ENCODE results near the gene SLC25A31. TPM values are rescaled to one million over a fixed set of nuclear protein-coding genes. Genes with fewer than 3 reads are reported as not detected.
A peak's percentile ranks its signal among the peaks of the same experiment; 100 is the strongest.

The SLC25A31 gene
- total RNA-seq, 1 donor from 2014 or later = 5.8 TPM

DNA sequence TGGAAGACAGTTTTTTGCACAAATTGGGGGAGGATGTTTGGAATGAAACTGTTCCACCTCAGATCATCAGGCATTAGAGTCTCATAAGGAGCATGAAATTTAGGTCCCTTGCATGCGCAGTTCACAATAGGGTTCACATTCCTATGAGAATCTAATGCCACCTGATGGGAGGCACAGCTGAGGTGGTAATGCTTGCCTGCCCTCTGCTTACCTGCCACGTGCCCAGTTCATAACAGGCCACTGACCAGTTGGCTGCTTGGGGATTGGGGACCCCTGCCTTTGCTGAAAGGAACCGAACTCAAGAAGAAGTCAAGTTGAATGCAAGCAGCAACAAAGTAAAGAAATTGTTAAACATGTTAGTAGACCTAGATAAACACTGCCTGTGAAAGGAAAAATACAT lies 47.3 kb downstream of the SLC25A31 start:
- no peak for DNase-seq (ENCODE audit: low spot score)

DNA sequence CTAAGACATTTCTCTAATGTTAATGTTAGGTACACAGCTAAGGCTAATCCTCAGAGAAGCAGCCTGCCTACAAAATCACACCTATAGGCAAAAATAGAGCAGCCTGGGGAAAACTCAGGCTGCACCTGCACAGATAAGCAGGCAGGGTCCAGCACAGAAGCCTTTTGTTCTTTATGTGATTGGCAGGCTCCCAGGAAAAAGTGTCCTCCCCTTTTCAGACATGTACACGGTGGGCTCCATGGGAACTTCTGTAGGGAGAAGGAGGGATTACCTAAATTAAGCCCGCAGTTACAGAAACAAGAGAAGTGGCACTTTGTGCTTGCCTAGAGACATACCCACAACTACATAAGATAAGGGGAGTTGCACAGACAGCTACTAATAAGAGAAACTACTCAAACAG lies 47.9 kb downstream of the SLC25A31 start:
- DNase-seq (ENCODE audit: low spot score) = no peak

DNA sequence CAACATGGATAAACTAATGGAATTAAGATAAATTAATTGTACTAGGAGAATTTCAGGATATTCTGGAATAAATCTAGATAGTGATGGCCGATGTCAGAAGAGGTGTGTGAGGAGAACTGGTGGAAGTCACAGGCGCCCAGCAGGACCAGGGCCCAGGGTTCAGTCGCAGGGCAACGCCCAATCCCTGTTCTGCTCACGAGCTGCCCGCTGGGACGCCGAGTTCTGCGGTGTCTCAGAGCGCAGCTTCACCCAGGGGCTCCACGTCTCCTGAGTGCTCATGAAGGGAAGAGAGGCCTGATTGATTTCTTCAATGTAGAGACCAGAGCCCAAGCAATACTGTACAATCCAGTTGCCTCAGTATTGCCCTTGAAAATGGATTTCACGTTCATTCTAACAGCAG lies 50.4 kb downstream of the SLC25A31 start:
- no peak for DNase-seq (ENCODE audit: low spot score)

DNA sequence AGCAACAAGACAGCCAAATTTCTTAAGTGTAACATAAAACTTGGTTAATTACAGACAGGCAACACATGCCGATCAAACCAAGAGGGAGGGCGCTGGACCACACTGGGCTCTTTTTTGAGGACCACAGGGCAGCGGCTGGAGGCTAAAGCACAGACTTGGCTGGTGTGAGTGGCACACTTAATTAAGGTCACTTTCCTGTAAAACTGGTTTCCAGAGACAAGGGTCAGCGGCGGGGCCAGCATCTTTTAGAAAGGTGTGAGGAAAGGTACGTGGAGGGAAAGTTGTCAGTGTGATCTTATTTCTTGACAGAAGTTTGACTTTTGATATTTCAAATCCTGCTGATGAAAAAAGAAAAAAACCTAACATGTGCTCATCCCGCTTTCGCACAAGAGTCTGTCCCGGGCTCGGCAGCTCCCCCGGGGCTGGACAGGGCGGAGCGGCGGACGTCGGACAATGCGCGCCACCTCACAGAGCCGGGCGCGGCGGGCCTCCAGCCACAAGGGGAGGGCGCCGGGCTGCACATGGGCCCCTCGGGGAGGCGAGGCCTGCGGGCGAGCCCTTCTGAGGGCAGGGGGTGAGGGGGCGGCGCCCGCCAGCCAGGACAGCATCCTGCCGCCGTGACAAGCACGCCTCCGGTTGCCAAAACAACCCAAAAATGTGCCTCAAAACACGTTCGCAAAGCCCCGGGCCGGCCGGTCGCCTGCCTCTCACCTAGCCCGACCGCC lies 51.3 kb downstream of the SLC25A31 start:
- peak; percentile 64 for DNase-seq (ENCODE audit: low spot score)

DNA sequence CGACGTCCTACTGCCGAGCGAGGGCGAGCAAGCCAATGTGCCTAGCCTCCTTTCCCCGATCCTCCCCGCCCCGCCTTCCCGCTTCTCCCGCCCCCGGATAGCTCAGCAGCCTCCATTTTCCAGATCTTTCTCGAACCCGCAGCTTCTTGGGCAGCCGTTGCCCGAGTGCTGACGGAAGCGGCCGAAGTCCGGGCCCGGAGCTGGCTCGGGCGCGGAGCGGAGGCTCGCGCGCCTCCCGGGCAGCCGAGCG lies 51.8 kb downstream of the SLC25A31 start:
- DNase-seq (ENCODE audit: low spot score) = peak; percentile 90

DNA sequence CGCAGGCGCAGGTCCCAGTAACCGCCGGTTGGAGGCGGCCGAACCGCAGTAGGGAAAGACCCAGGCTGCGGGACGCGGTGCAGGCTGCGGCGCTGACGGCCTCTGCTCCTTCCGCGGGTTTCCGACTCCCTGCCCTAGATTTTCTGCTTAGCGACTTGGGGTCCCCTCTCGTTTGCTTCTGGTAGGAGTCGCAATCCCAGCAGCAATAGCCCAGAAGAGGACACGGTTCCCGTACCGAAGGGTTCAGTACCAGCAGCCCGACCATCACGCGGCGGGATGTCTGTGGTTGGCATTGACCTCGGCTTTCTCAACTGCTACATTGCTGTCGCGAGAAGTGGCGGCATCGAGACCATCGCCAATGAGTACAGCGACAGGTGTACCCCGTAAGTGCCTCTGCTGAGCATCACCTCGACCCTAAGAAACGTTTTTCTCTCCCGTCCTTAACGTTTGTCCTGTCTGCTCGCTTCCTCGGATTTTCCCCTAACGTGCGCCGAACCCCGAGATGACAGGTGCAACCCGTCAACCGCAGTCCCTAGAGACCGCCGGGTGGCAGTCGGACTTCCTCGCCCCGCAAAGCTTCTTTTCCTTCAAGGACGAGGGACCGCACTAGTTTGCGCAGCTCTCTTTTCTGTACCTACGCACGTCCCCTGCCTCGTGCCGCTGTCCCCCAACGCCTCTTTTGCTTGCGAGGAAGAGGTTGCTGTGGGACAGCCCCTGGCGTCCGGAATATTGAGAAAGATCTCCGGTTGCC lies 52.2 kb downstream of the SLC25A31 start, which contains the start of gene HSPA4L:
HSPA4L (plus strand) TSS at position 48 of the 751 bp plus-strand sequence; CDS start at position 277, 229 bp downstream.
- peak; percentile 34 for DNase-seq (ENCODE audit: low spot score)

DNA sequence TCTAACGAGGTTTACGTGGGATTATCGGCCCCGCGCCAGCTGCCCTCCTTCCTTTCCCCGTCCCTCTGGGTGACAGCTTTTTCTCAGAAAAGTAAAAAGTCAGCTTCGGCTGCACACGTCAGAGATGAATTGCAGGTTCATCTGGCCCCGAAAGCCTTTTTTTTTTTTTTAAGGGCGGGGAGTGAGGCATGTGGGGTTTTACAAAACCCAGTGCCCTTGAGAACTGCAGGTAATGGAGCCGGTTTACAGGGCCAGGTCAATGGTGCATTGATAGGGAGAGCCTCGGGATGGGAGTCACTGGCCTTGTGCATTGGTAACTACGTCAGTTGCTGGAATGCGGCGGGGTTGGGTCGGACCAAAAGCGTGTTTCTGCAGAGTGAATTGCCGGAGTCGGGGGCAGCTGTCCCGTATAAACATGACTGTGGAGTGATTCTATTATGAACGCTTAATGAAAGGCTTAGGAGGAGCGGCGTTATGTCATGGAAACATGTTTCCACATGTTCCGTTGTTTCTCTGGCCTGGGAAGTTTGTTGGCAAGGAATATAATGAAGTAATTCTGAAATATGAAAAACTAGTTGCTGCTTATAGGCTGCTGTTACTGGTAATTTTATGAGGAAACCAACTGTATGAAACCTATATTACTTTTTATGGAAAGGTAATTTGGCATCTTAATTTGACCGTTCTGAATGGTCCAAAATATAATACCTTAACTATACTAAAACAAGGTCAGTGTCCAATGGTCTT lies 53.0 kb downstream of the SLC25A31 start:
- DNase-seq (ENCODE audit: low spot score) = peak; percentile 70

DNA sequence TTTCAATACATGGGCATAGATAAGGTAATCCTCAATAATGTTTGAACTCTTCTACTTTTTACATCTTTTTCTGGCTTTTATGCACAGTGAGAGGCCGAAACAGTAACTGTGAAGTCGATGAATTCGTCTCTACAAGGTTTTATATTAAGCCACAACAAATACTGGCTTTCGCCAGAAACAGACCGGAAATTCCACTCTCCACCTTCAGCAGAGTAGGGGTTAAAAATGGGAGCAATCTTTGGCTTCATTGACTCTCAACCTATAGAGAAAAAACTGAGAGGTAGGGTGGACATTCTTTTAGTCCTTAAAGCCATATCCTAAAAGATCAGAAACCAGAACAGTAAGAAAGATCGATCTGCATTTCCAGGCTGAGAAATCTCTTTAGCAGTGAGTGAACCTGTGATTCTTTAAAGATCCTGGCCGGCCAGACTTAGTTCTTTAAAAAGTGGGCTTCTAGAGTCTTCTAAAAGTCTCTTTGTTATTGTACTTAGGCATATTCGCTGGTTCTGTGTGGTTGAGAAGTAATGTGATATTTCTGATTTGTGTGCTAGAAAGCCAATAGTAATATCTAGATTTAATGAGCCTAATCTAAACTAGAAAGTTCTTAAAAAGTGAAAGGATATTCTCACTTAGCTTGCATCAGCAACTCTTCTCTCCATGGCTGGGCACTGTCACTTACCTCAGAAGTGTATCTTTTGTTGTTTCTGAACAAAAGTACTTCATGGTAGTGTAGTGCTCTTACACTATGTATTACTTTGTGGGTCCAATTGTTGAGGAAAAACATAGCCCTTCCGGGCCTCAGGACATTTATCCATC lies 54.0 kb downstream of the SLC25A31 start:
- no peak for DNase-seq (ENCODE audit: low spot score)

DNA sequence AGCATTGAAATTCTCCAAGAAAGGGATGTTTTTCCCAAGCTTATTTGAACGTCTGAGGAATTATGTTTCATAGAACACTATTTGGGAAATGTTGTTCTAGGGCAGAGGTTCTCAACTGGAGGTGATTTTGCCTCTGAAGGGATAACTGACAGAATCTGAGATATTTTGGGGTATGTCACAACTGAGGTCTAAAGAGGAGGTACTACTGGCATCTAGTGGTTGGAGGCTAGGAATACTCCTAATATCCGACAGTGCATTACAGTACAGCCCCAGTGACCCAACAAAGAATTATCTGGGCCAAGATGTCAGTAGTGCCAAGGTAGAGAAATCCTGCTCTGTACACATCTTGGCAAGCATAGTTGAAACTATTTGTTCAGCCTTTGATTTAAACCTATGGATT lies 58.3 kb downstream of the SLC25A31 start:
- no peak for DNase-seq (ENCODE audit: low spot score)

DNA sequence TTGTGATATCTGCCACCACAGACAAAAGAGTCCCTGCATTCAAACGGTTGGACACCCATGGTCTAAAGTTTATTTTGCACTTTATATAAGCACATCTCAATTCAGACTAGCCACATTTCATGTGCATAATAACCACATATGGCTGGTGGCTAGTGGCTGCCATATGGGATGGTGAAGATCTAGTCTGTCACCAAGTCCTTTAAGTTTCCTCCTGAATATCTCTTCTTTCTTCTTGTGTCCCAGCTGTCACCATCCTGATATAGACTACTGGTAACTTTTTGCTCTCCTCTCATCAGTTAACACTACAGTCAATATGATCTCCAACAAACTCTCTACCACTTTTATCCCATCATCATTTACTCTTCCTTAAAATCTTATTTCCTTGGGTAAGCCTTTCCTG lies 61.2 kb downstream of the SLC25A31 start:
- no peak for DNase-seq (ENCODE audit: low spot score)

DNA sequence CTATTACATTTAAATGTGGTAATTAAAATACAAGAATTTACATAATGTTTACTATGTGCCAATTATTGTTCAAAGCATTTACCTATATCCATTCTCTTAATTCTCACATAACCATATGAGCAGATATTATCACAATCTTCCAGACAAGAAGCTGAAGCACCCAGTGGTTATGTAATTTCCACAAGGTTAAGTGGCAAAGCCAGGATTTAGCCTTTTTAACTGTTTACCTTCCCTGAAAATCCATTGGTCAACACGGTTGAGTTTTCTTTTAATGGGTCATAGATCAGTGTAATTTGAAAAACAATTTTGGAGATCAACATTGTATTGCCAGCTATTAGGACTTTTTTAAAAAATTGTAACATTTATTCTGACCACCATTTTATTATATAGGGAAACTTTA lies 63.3 kb downstream of the SLC25A31 start:
- DNase-seq (ENCODE audit: low spot score) = no peak

DNA sequence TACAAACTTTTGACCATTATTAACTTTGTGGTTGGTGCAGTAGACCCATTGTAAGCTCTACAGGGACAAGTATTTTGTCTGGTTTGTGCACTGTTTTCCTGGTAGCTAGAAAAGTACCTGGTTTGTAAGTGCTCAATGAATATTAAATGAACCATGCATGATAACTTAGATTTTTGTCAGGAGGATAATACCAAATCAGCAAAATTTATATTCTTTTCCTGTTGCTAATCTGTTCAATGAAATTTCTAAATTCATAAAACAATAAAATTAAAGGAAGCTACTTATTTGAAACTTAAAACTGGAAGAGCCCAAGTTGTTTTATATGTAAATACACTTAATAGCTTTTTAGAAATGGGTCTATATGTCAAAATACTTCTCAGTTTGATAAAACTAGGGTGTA lies 69.5 kb downstream of the SLC25A31 start:
- no peak for DNase-seq (ENCODE audit: low spot score)

DNA sequence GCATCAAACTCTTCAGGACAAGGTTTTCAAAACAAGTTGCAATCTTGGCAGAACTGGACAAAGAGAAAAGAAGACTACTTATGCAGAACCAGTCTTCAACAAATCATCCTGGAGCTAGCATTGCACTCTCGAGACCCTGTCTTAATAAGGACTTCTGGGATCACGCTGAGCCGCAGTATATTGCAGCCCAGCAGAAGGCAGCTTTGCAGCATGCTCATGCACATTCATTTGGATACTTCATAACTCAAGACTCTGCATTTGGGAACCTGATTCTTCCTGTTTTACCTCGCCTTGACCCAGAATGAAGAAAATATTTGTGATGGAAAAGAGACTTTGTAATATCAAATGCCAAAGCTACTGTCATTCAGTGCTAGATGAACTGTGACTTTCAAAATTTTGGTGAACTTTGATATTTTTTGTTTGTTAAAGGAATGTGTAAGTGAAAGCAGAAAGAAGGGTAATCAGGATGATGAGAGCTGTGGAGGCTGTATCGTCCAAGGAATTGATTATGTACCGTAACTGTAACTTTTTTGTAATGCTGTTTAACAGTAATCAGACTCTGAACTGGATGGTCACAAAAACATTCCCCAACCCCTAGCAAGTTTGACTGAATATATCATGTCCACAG lies 79.1 kb downstream of the SLC25A31 start:
- DNase-seq (ENCODE audit: low spot score) = peak; percentile 8

DNA sequence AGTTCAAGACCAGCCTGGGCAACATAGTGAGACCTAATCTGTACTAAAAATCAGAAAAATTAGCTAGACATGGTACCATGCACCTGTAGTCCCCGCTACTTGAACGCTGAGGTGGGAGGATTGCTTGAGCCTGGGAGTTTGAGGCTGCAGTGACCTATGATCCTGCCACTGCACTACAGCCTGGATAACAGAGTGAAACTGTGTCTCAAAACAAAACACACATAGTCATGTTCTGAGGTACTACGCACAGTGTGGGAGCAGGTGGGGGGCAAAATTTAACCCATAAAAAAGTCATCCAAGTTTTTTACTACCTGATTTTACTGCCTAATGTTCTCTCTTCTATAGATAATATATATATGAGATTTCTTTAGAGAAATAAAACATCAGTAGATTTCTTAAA lies 80.4 kb downstream of the SLC25A31 start:
- DNase-seq (ENCODE audit: low spot score) = no peak

DNA sequence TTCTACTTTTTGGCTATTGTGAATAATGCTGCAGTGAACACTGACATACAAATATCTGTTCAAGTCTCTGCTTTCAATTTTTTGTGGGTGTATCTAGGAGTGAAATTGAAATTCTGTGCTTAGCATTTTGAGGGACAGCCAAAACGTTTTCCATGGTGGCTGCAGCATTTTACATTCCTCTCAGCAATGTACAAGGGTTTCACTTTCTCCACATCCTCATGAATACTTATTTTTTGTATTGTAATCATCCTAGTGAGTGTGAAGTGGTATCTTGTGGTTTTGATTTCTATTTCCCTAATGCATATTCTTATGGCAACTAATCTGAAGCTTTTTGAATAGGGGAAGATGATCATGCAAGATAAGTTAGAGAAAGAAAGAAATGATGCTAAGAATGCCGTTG lies 92.2 kb downstream of the SLC25A31 start:
- no peak for DNase-seq (ENCODE audit: low spot score)

Other genes starting within 250 kb of the SLC25A31 start
- 36.6 TPM for gene INTU, start 97.4 kb upstream of the SLC25A31 start, total RNA-seq (ENCODE audit: insufficient read depth, low replicate concordance)
- gene HSPA4L, start 51.9 kb downstream of the SLC25A31 start, total RNA-seq (ENCODE audit: insufficient read depth, low replicate concordance) = 3.4 TPM
- gene PLK4, start 150.5 kb downstream of the SLC25A31 start, total RNA-seq (ENCODE audit: insufficient read depth, low replicate concordance) = 6.0 TPM
- 33.0 TPM for gene MFSD8, start 234.8 kb downstream of the SLC25A31 start, total RNA-seq (ENCODE audit: insufficient read depth, low replicate concordance)
- gene ABHD18, start 235.0 kb downstream of the SLC25A31 start, total RNA-seq (ENCODE audit: insufficient read depth, low replicate concordance) = 7.7 TPM